GM10266 (cell line): ENCODE data around the gene TGM1.
A peak's percentile ranks its signal among the peaks of the same experiment; 100 is the strongest.

Experiments used
- DNase-seq: peaks from one replicate; pipeline ENCODE4 v3.0.0; 2012; ENCODE audit errors: extremely low spot score
- TF ChIP-seq, protein P1 (sequence below): IDR thresholded peaks from 2 replicates; pipeline ENCODE4 v1.5.1; 2012; ENCODE audit warnings: mild to moderate bottlenecking, low read depth; ENCODE audit not compliant: control insufficient read depth, insufficient read depth; ENCODE audit errors: missing control alignments

Gene TGM1

DNA sequence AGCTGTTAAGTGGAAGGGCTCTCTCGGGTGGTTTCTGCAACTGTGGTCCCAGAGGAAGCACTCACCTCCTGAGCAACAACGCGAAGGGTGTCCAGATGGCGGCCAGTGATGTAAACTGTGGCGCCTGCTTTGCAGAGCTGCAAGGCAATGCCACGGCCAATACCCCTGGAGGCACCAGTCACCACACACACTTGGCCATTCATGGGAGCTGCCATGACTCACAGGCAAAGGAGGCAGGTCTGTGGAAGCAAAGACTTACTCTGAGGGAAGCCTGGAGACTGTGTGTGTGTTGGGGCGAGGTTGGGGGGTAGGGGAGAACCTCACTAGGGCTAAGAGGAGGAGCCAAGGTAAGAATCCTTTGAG is 35.9 kb upstream of the TGM1 start:
- TF ChIP-seq, protein P1, sequence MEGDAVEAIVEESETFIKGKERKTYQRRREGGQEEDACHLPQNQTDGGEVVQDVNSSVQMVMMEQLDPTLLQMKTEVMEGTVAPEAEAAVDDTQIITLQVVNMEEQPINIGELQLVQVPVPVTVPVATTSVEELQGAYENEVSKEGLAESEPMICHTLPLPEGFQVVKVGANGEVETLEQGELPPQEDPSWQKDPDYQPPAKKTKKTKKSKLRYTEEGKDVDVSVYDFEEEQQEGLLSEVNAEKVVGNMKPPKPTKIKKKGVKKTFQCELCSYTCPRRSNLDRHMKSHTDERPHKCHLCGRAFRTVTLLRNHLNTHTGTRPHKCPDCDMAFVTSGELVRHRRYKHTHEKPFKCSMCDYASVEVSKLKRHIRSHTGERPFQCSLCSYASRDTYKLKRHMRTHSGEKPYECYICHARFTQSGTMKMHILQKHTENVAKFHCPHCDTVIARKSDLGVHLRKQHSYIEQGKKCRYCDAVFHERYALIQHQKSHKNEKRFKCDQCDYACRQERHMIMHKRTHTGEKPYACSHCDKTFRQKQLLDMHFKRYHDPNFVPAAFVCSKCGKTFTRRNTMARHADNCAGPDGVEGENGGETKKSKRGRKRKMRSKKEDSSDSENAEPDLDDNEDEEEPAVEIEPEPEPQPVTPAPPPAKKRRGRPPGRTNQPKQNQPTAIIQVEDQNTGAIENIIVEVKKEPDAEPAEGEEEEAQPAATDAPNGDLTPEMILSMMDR = no peak
- no peak for DNase-seq

DNA sequence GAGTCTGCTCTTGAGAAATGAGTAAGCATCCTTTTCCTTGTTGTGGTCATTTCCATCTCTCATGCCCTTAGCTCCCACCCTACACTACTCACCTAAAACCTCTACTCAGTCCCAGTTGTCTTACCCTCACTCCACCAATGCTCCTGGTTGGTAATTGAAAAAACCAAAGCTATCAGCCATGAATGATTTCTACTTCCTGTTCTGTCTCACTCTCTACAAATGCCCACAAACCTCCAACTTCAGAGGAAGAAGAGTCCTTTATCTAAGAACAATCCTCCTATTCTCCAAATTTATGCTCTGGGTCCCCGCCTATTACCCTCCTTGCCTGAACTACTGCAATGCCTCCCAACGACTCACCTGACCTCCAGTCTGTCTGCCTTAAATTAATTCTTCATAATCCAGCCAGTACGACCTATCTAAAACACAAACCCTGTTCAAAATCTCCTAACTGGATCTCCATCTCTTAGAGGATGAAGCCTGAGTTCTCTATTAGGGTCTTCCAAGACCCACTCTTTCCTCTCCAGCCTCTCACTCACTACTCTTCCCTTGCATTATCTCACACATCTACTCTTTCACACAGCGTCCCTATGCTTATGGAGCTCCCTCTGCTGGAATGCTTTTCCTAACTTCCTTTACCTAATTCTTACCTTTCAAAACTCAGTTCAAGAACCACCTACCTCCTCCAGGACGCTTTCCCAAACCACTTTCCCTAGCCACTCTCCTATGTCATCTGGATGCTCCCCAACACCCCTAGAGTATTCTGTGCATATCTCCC is 34.4 kb upstream of the TGM1 start:
- TF ChIP-seq, protein P1 = peak; percentile 46
- no peak for DNase-seq

DNA sequence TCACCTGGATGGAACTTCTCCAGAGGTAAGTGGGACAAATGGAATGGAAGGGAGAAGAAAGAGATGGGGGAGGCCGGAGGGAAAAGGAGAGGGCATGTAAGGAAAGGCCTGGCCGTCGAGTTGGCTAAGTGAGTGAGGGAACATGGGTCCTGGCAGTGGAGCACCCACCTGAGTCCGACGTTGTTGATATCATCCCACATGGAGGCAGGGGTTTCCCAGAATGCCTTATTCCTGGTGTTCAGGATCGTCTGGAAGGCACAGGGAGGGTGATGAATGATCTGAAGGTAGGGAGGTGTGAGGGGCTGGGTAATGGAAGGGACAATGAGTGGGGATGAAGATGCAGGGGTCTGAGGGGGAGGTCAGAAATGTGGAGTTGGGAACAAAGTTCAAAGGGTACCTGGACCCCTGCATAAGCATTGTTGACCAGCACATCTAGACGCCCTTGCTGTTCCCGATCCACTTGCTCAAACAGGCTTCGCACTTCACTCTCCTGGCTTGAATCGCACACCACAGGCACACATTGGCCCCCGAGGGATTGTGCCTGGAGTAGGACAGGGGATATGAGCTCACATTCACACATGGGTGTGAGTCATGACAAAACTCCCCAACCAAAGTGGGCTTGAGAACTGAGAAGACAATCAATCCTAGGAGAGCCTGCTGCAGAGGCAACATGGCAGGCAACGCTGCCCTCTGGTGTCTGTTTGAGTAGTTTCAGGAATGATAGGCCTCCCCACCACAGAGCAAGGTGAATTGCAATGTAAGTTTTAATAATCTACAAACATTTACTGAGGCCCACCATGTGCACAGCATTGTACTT is 33.6 kb upstream of the TGM1 start:
- TF ChIP-seq, protein P1 = peak; percentile 79

DNA sequence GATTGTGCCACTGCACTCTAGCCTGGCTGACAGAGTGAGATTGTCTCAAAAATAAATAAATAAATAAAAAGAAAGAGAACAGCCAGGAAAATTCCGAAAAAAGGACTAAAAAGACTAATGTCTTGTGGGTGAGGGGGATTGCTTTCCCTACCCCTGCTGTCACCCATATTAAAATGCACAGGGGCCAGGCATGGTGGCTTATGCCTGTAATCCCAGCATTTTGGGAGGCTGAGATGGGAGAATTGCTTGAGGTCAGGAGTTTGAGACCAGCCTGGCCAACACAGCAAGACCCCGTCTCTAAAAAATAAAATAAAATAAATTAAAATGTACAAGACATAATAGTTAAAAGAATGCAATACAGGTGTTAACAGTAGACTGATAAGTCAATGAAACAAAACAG is 30.5 kb upstream of the TGM1 start:
- DNase-seq = no peak
- TF ChIP-seq, protein P1 = no peak

More for the DNA sequence above, 33.6 kb upstream of the TGM1 start:
- peak; percentile 83 for DNase-seq

DNA sequence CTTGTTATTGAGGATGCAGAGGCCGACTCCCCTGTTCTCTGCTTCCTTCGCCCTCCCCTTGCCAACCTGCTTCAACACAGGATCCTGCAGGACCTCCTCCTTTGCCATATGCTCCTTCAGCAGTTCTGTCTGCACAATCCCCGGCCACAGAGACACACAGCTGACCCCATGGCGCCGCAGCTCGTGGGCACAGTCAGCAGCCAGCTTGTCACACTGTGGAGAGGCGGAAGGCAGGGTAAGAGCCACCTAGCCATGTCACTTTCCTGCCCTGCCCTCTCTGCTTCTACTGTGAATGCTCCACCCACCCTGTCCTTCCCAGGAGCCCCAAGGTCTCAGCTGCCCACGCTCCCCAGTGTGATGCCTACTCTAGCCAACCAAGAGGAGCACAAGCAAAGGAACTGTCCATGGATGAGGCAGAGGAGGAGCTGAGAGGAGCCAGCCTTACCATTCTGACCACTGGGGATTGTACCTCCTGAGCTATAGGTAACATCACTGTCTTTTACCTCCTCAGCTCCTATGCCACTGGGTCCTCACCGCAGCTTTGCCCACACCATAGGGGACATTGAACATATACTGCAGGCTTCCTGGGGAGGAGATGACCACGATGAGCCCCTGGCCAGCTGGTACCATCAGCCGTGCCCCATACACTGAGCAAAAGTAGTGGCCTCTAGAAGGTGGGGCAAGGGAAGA is 29.3 kb upstream of the TGM1 start:
- TF ChIP-seq, protein P1 = no peak
- no peak for DNase-seq

DNA sequence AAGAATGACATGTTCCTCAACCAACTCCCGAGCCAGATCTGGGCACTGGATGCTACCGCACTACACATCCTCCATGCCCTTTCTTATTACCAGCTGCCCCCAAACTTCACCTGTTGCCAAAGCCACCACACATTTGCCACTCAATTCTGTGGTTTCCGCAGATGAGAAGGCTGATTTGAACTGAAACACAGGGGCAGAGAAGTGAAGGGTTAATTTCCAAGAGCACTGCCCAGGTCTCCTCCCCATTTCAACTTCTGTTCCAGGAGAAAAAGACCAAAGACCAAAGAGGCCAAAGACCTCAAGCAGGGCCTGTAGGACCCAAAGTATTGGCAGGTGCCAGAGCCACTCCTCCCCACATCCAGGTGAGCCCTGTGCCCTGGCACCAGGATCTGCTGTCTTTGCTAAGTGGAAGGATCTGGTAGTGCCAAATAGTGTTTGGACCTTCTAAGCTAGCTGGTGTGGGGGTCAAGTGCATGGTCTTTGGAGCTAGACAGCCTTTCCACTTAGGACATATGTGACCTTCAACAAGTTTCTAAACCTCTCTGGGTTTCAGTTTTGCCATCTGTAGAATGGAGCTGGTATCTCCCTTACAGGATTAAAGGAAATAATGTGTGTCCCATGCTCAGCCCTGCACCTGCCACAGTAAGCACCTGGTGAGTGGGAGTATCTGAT is 28.6 kb upstream of the TGM1 start:
- DNase-seq = no peak
- TF ChIP-seq, protein P1 = no peak
